A673 (cell line): ENCODE results near the gene PLCL1. TPM values are rescaled to one million over a fixed set of nuclear protein-coding genes. Genes with fewer than 3 reads are reported as not detected.
A peak's percentile ranks its signal among the peaks of the same experiment; 100 is the strongest.

Source experiments
- Bru-seq: library from RNA; stranded (reverse); fragments of 400-500 nt; gene quantifications from one replicate; lab custom pipeline; 2021; lab: Mats Ljungman, UMichigan
- BruChase-seq, 2 experiments: library from RNA; stranded (reverse); fragments of 400-500 nt; gene quantifications; one replicate each; lab custom pipeline; 2021; lab: Mats Ljungman, UMichigan
- BruUV-seq: library from RNA; stranded (reverse); fragments of 400-500 nt; replicated peaks from 2 replicates; lab custom pipeline; 2021; lab: Mats Ljungman, UMichigan
- CTCF ChIA-PET: fragments of 300-600 bp; sonication (Branson Sonifier 250); formaldehyde crosslinking; loops from one replicate; lab custom pipeline; 2022; ENCODE audit warnings: antibody characterized with exemption; lab: Charles Lee
- POLR2A ChIA-PET: fragments of 300-600 bp; sonication (Branson Sonifier 250); formaldehyde crosslinking; loops from one replicate; lab custom pipeline; 2022; ENCODE audit warnings: antibody characterized with exemption; ENCODE audit not compliant: low non-redundant PET; lab: Charles Lee
- DNase-seq: peaks from one replicate; pipeline ENCODE4 v3.0.0-alpha.2; 2015; ENCODE audit warnings: low spot score
- H3K27ac ChIP-seq: fragments of 200-600 bp; sonication (generic); 2 replicates; pipeline ENCODE4 v1.5.1; 2016; ENCODE audit warnings: mixed run types, low read depth, mild to moderate bottlenecking, mixed read lengths, antibody characterized with exemption, low read length; ENCODE audit not compliant: poor library complexity, severe bottlenecking
- H3K27me3 ChIP-seq: fragments of 200-600 bp; sonication (generic); replicated peaks from 2 replicates; pipeline ENCODE4 v1.6.1; 2017; ENCODE audit warnings: mixed run types, low read depth, mild to moderate bottlenecking, mixed read lengths, antibody characterized with exemption, low read length; ENCODE audit not compliant: insufficient read depth, poor library complexity
- H3K36me3 ChIP-seq: fragments of 200-600 bp; sonication (generic); 2 replicates; pipeline ENCODE4 v1.6.1; 2016; ENCODE audit warnings: mixed run types, mild to moderate bottlenecking, mixed read lengths, antibody characterized with exemption, low read length; ENCODE audit not compliant: insufficient read depth, poor library complexity, severe bottlenecking
- H3K4me1 ChIP-seq: fragments of 200-600 bp; sonication (generic); 2 replicates; pipeline ENCODE4 v1.6.1; 2017; ENCODE audit warnings: mixed run types, mild to moderate bottlenecking, mixed read lengths, antibody characterized with exemption, low read length; ENCODE audit not compliant: insufficient read depth, poor library complexity, severe bottlenecking
- H3K4me3 ChIP-seq: fragments of 200-600 bp; sonication (generic); 2 replicates; pipeline ENCODE4 v1.5.1; 2016; ENCODE audit warnings: low read depth, mixed run types, mild to moderate bottlenecking, mixed read lengths, low read length; ENCODE audit not compliant: poor library complexity, severe bottlenecking
- H3K9me3 ChIP-seq: fragments of 200-600 bp; sonication (generic); 2 replicates; pipeline ENCODE4 v1.6.1; 2016; ENCODE audit warnings: mixed run types, low read depth, mild to moderate bottlenecking, mixed read lengths, antibody characterized with exemption, low read length; ENCODE audit not compliant: poor library complexity, severe bottlenecking
- CTCF ChIP-seq: fragments of 300-800, 200-600 bp; sonication (generic); conservative IDR thresholded peaks from 2 replicates; pipeline ENCODE4 v1.5.1; 2017; ENCODE audit warnings: low read depth, mild to moderate bottlenecking, antibody characterized with exemption, low read length, moderate library complexity, mixed read lengths
- EZH2 ChIP-seq: fragments of 200-600 bp; sonication (generic); IDR thresholded peaks from 2 replicates; pipeline ENCODE4 v1.6.1; 2017; ENCODE audit warnings: borderline replicate concordance, low read depth, mild to moderate bottlenecking, mixed read lengths, antibody characterized with exemption, low read length; ENCODE audit not compliant: poor library complexity, severe bottlenecking
- intact Hi-C: fragments of 100-400 bp; cut with micrococcal nuclease; formaldehyde crosslinking; loops from one replicate; pipeline ENCODE4 v1.10.0; 2022; ENCODE audit not compliant: unreplicated experiment
- long read RNA-seq: library from polyadenylated mRNA; stranded (forward); transcript quantifications from one replicate; pipeline ENCODE4 v2.0.0, GENCODE V29; 2022
- total RNA-seq: library from RNA; stranded (reverse); gene quantifications from 2 replicates; pipeline ENCODE4 v1.2.3, GENCODE V29; 2021

Gene PLCL1
- total RNA-seq (not detected in 2 replicates), Bru-seq, nascent RNA (percentile 9 among the genes with signal in this experiment), BruChase-seq, experiment 1, labeled RNA remaining after a 2-hour chase (percentile 14 among the genes with signal in this experiment), BruChase-seq, experiment 2, labeled RNA remaining after a 6-hour chase (percentile 17 among the genes with signal in this experiment)
- long read RNA-seq, result 0 reads

DNA sequence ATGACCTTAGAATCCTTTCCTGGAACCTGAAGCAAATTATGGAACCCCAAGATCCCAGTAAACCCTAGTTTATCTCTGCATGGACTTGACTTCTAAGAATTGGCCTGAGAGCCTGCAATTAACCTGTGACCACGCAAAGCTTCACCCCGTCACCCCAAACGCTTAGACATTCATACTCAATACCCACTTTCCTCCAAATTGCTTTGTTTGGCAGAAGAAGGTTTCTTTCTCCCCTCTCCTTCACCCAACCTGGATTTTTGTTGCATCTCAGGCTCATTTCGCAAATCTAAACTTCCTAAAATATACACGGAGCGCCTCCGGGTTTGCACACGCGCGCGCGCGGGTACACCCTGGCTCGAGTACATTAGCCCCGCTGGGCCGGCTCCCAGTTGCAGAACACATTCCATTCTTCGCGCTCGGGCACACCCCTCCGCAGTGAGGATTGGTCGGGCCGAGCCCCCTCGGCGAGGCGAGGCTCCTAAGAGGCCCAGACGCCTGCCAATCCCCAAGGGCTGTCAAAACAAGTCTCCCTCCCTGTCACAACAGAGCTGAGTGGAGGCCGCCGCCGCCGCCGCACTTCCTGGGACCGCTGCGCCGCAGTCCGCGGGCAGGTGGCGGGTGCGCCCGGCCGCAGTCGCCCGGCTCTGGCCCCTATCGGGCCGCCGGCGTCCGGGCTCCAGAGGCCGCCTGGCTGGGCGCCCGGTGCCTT, at the start of gene PLCL1:
TSS of gene PLCL1 (plus strand) at position 545 of the 709 bp plus-strand sequence.
- DNase-seq, result peak; percentile 95
- ChIA-PET CTCF (interaction anchor here (0.5 to 1.4 kb wide), 3 partner anchors 323 to 972 kb away, joined by 4 read pairs; no protein-coding TSS in a partner anchor), POLR2A (no interaction called here)
- Histone ChIP-seq H3K9me3 (no peaks in the 10 kb centered on the region), H3K36me3 (no peaks in the 10 kb centered on the region), H3K27ac (no peak within 1 kb of the TSS), H3K4me3 (peak within 1 kb of the TSS; percentile 58), H3K27me3 (peaks cover 38% of the 10 kb centered on the region), H3K4me1 (peaks cover 9% of the 10 kb centered on the region)
- no TSS peak for BruUV-seq
- no peak for TF ChIP-seq CTCF
- TF ChIP-seq EZH2, result no peak
- intact Hi-C loops, result no loop called here

DNA sequence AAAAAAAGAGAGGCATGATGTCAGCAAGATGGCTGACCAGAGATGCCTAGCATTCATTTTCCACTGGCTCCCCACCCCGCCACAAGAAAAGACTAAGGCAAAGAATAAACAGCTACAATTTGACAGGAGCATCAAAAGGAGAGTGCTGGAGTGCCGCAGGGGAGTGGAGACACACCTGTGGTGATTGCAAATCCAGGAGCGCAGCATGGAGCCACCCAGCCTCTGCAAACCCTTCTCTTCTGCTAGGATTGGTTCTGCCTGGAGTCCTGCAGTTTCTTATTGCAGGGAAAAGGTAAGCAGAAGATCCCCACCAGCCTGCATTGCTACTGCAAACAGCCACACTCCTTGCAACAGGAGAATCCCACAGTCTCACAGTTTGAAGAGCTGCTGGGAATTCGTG, 45.4 kb upstream of the PLCL1 start:
- Histone ChIP-seq H3K9me3 (peaks cover 4% of the 10 kb centered on the region), H3K27me3 (no peaks in the 10 kb centered on the region), H3K27ac (no peak overlapping the region), H3K36me3 (no peaks in the 10 kb centered on the region), H3K4me3 (no peak overlapping the region), H3K4me1 (no peaks in the 10 kb centered on the region)
- TF ChIP-seq EZH2 (no peak), CTCF (no peak)
- BruUV-seq, result no TSS peak
- CTCF ChIA-PET, result no interaction called here
- no peak for DNase-seq
- intact Hi-C loops, result no loop called here
- POLR2A ChIA-PET, result no interaction called here

DNA sequence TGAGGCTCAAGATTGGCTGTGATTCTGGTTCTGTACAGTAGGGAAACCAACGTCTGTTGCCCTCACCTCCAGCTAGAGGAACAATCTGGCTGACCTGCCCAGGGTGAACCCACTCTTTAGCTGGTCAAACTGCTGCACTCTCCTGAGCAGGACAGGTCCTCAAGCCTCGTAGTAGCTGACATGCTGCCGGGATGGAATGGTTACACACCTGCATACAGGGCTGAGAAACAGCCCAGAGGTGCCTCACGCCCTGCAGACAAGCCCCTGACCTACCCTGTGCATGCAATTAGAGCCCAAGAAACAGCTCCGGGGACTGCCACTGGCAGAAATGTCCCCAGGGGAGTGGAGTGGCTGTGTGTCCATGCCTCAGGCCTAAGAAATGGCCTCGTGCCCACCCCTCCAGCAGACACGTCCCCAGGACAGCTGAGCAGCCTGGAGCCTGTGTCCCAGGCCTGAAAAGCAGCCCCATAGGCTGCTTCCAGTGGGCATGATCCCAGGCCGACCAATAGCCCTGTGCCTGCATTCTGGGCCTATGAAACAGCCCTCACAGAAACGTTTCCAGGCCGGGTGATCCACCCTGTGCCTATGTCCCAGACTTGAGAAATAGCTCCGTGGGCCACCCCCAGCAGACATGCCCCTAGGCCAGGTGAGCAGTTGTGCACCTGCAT, 44.6 kb upstream of the PLCL1 start:
- BruUV-seq, result no TSS peak
- Histone ChIP-seq H3K27ac (no peak overlapping the region), H3K27me3 (no peaks in the 10 kb centered on the region), H3K4me1 (no peaks in the 10 kb centered on the region), H3K36me3 (no peaks in the 10 kb centered on the region), H3K4me3 (no peak overlapping the region), H3K9me3 (peaks cover 4% of the 10 kb centered on the region)
- POLR2A ChIA-PET, result no interaction called here
- TF ChIP-seq EZH2, result no peak
- TF ChIP-seq CTCF, result no peak
- no peak for DNase-seq
- CTCF ChIA-PET, result no interaction called here
- intact Hi-C loops, result no loop called here
